SU-DHL-6 (cell line): ENCODE measurements around the gene LATS2.

Experiments used
- H2AFZ ChIP-seq: fragments of 200-600 bp; sonication (generic); 2 replicates; pipeline ENCODE4 v1.6.1; 2014; ENCODE audit warnings: low read depth, mild to moderate bottlenecking, moderate library complexity, mixed read lengths, antibody characterized with exemption, low read length; ENCODE audit not compliant: severe bottlenecking
- H3F3A ChIP-seq: fragments of 200-600 bp; shearing (Covaris generic); 2 replicates; pipeline ENCODE4 v1.6.0; 2016; ENCODE audit warnings: antibody characterized with exemption, mild to moderate bottlenecking; ENCODE audit not compliant: insufficient read depth
- H3K27ac ChIP-seq: fragments of 200-600 bp; sonication (generic); 2 replicates; pipeline ENCODE4 v1.5.1; 2016; ENCODE audit warnings: low read depth, mild to moderate bottlenecking, low read length, moderate library complexity, mixed read lengths
- H3K27me3 ChIP-seq: fragments of 200-600 bp; sonication (generic), shearing (Covaris generic); 2 replicates; pipeline ENCODE4 v1.6.0; 2014; ENCODE audit warnings: mild to moderate bottlenecking, low read length
- H3K36me3 ChIP-seq: fragments of 200-600 bp; sonication (generic); 2 replicates; pipeline ENCODE4 v1.6.1; 2014; ENCODE audit warnings: mild to moderate bottlenecking, low read length, mixed read lengths
- H3K4me2 ChIP-seq: fragments of 300-600, 200-600 bp; shearing (Covaris generic), sonication (generic); 2 replicates; pipeline ENCODE4 v1.6.0; 2014; ENCODE audit warnings: low read length, low read depth, mild to moderate bottlenecking; ENCODE audit not compliant: poor library complexity, severe bottlenecking
- H3K4me3 ChIP-seq: fragments of 200-600 bp; sonication (generic); 2 replicates; pipeline ENCODE4 v1.5.1; 2014; ENCODE audit warnings: antibody characterized with exemption, low read length, mild to moderate bottlenecking, mixed read lengths; ENCODE audit not compliant: insufficient read depth, poor library complexity, severe bottlenecking
- H3K79me2 ChIP-seq: fragments of 200-600 bp; sonication (generic); 2 replicates; pipeline ENCODE4 v1.6.1; 2014; ENCODE audit warnings: mild to moderate bottlenecking, low read length, moderate library complexity; ENCODE audit not compliant: insufficient read depth
- H3K9ac ChIP-seq: fragments of 200-600 bp; sonication (generic); 2 replicates; pipeline ENCODE4 v1.7.0; 2014; ENCODE audit warnings: mild to moderate bottlenecking, low read length
- H3K9me2 ChIP-seq: fragments of 200-600 bp; sonication (generic); replicated peaks from 2 replicates; pipeline ENCODE4 v1.6.1; 2014; ENCODE audit warnings: low read length; ENCODE audit not compliant: insufficient read depth
- H3K9me3 ChIP-seq: fragments of 200-600 bp; sonication (generic); 2 replicates; pipeline ENCODE4 v1.6.1; 2014; ENCODE audit warnings: low read length, mixed read lengths; ENCODE audit not compliant: insufficient read depth
- H4K20me1 ChIP-seq: fragments of 200-600 bp; sonication (generic); 2 replicates; pipeline ENCODE4 v1.6.1; 2014; ENCODE audit warnings: low read depth, mild to moderate bottlenecking, antibody characterized with exemption, low read length, moderate library complexity, mixed read lengths
- CTCF ChIP-seq: fragments of 200-600 bp; sonication (generic); IDR thresholded peaks from one replicate; pipeline ENCODE4 v1.5.1; 2017; ENCODE audit warnings: antibody characterized with exemption, mild to moderate bottlenecking, low read length, moderate library complexity; ENCODE audit not compliant: insufficient read depth, poor library complexity, severe bottlenecking
- EZH2phosphoT487 ChIP-seq: fragments of 200-600 bp; sonication (generic), shearing (Covaris generic); conservative IDR thresholded peaks from 2 replicates; pipeline ENCODE4 v1.6.1; 2018; ENCODE audit warnings: mild to moderate bottlenecking, antibody characterized with exemption, low read length, moderate library complexity, mixed read lengths

LATS2 gene

GRCh38 chr13:21025539-21025938, 35.8 kb downstream of the LATS2 start:
- Histone ChIP-seq H2AFZ (no peak overlapping the region), H3K27me3 (no peaks in the 10 kb centered on the region), H3K4me3 (no peak overlapping the region), H3K27ac (no peak overlapping the region), H3K9me2 (no peaks in the 10 kb centered on the region), H3K4me2 (no peak overlapping the region), H3K9ac (no peak overlapping the region), H3F3A (no peaks in the 10 kb centered on the region), H3K36me3 (no peaks in the 10 kb centered on the region), H4K20me1 (no peaks in the 10 kb centered on the region), H3K9me3 (no peaks in the 10 kb centered on the region), H3K79me2 (no peaks in the 10 kb centered on the region)
- TF ChIP-seq EZH2phosphoT487 (no peak), CTCF (no peak)

- Histone ChIP-seq H4K20me1 (no peaks in the 10 kb centered on the region), H3K9ac (no peak overlapping the region), H3K36me3 (no peaks in the 10 kb centered on the region), H3K4me2 (no peak overlapping the region), H3K4me3 (no peak overlapping the region), H3F3A (no peaks in the 10 kb centered on the region), H3K9me2 (no peaks in the 10 kb centered on the region), H3K27ac (no peak overlapping the region), H3K27me3 (no peaks in the 10 kb centered on the region), H3K79me2 (no peaks in the 10 kb centered on the region), H2AFZ (no peak overlapping the region), H3K9me3 (no peaks in the 10 kb centered on the region)
- TF ChIP-seq EZH2phosphoT487 (no peak), CTCF (no peak)
Measured at GRCh38 chr13:21022056-21022979, 39.1 kb downstream of the LATS2 start.

GRCh38 chr13:21020581-21020980, 40.8 kb downstream of the LATS2 start:
- H3K27me3 ChIP-seq: no peaks in the 10 kb centered on the region
- H3K9me2 ChIP-seq: no peaks in the 10 kb centered on the region
- H3K4me3 ChIP-seq: no peak overlapping the region
- H3F3A ChIP-seq: no peaks in the 10 kb centered on the region
- H3K36me3 ChIP-seq: no peaks in the 10 kb centered on the region
- H3K4me2 ChIP-seq: no peak overlapping the region
- H4K20me1 ChIP-seq: no peaks in the 10 kb centered on the region
- no peaks in the 10 kb centered on the region for H3K9me3 ChIP-seq
- no peak overlapping the region for H3K27ac ChIP-seq
- H2AFZ ChIP-seq: no peak overlapping the region
- H3K79me2 ChIP-seq: no peaks in the 10 kb centered on the region
- TF ChIP-seq EZH2phosphoT487 (no peak), CTCF (no peak)
- H3K9ac ChIP-seq: no peak overlapping the region
